PFSK-1 (cell line): ENCODE measurements around the gene RUSC1.

Experiments used
- FOXP2 ChIP-seq: optimal IDR thresholded peaks from 2 replicates; pipeline ENCODE3; 2011; ENCODE audit warnings: borderline replicate concordance, control low read depth, inconsistent platforms; ENCODE audit not compliant: insufficient read depth; ENCODE audit errors: extremely low read length, extremely low read depth
- POLR2AphosphoS5 ChIP-seq: IDR thresholded peaks from 2 replicates; pipeline ENCODE4 v1.6.1; 2012; ENCODE audit warnings: low read depth, mild to moderate bottlenecking, control low read depth, low read length, moderate library complexity
- TAF1 ChIP-seq: IDR thresholded peaks from 2 replicates; pipeline ENCODE4 v1.6.1; 2012; ENCODE audit warnings: low read length, control low read depth, borderline replicate concordance; ENCODE audit not compliant: insufficient read depth
- TF ChIP-seq, protein P1 (sequence below), 2 experiments: IDR thresholded peaks; 2 replicates each; pipeline versions ENCODE4 v1.6.1 to v1.8.0; 2011 to 2012; ENCODE audit warnings: low read depth in 2 of 2, low read length in 2 of 2, control low read depth in 1 of 2, inconsistent platforms in 1 of 2, mild to moderate bottlenecking in 1 of 2, moderate library complexity in 1 of 2; ENCODE audit not compliant: insufficient read depth in 1 of 2

- TF ChIP-seq FOXP2: no peak
- no peak for TF ChIP-seq TAF1
- TF ChIP-seq POLR2AphosphoS5: no peak
- TF ChIP-seq, protein P1, sequence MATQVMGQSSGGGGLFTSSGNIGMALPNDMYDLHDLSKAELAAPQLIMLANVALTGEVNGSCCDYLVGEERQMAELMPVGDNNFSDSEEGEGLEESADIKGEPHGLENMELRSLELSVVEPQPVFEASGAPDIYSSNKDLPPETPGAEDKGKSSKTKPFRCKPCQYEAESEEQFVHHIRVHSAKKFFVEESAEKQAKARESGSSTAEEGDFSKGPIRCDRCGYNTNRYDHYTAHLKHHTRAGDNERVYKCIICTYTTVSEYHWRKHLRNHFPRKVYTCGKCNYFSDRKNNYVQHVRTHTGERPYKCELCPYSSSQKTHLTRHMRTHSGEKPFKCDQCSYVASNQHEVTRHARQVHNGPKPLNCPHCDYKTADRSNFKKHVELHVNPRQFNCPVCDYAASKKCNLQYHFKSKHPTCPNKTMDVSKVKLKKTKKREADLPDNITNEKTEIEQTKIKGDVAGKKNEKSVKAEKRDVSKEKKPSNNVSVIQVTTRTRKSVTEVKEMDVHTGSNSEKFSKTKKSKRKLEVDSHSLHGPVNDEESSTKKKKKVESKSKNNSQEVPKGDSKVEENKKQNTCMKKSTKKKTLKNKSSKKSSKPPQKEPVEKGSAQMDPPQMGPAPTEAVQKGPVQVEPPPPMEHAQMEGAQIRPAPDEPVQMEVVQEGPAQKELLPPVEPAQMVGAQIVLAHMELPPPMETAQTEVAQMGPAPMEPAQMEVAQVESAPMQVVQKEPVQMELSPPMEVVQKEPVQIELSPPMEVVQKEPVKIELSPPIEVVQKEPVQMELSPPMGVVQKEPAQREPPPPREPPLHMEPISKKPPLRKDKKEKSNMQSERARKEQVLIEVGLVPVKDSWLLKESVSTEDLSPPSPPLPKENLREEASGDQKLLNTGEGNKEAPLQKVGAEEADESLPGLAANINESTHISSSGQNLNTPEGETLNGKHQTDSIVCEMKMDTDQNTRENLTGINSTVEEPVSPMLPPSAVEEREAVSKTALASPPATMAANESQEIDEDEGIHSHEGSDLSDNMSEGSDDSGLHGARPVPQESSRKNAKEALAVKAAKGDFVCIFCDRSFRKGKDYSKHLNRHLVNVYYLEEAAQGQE (IDR thresholded peaks at IDR 0.05; ENCODE audit: insufficient read depth in 1 of 2, low read depth in 2 of 2, low read length in 2 of 2): no peak
Observed at GRCh38 chr1:155379631-155380090, 59.0 kb downstream of the RUSC1 start.
